K562 (cell line): ENCODE results near the gene F2. TPM values are rescaled to one million over a fixed set of nuclear protein-coding genes. Genes with fewer than 3 reads are reported as not detected.

Experiments used
- AFF1 ChIP-seq, 2 experiments: fragments of 450-650 bp; IDR thresholded peaks; 2 replicates each; pipeline ENCODE4 v1.6.1; 2018; ENCODE audit warnings: mild to moderate bottlenecking in 2 of 2, low read depth in 1 of 2; ENCODE audit not compliant: partially characterized antibody in 2 of 2
- CBX1 ChIP-seq: sonication (generic); IDR thresholded peaks from 2 replicates; pipeline ENCODE4 v1.6.1; 2016; ENCODE audit warnings: antibody characterized with exemption, low read depth, mild to moderate bottlenecking
- ETV5 ChIP-seq: sonication (generic); formaldehyde crosslinking; IDR thresholded peaks from 2 replicates; pipeline ENCODE4 v1.4.0; 2020; ENCODE audit warnings: low read depth, mild to moderate bottlenecking, missing genetic modification reagents
- FOSL1 ChIP-seq: fragments of 200-800 bp; sonication (Bioruptor generic); conservative IDR thresholded peaks from 2 replicates; pipeline ENCODE4 v1.6.1; 2016; ENCODE audit warnings: missing genetic modification characterization, missing compliant biosample characterization
- FOXM1 ChIP-seq, 2 experiments: fragments of 450-650 bp in 1 of 2; sonication (generic) in 1 of 2; formaldehyde crosslinking in 1 of 2; IDR thresholded peaks; 2 replicates each; pipeline versions ENCODE4 v1.6.1 to v1.9.0; 2017 to 2022; ENCODE audit warnings: low read depth in 2 of 2, mild to moderate bottlenecking in 2 of 2, missing genetic modification reagents in 1 of 2, moderate library complexity in 1 of 2
- NBN ChIP-seq: fragments of 450-650 bp; IDR thresholded peaks from 2 replicates; pipeline ENCODE4 v1.6.1; 2016; ENCODE audit warnings: low read depth, mild to moderate bottlenecking
- RBM17 ChIP-seq: fragments of 200-400 bp; formaldehyde crosslinking; IDR thresholded peaks from 2 replicates; pipeline ENCODE4 v1.6.1; 2017; ENCODE audit warnings: low read depth, mild to moderate bottlenecking, low read length, borderline replicate concordance
- SRF ChIP-seq, 2 experiments: fragments of 250-450, 450-650 bp in 1 of 2; sonication (Bioruptor Pico) in 1 of 2; sonication (generic) in 1 of 2; formaldehyde crosslinking; IDR thresholded peaks; 2 replicates each; pipeline versions ENCODE4 v1.5.0 to v1.5.1; 2020 to 2022; ENCODE audit warnings: mild to moderate bottlenecking in 1 of 2, missing genetic modification reagents in 1 of 2
- TAF7 ChIP-seq: fragments of 450-650 bp; IDR thresholded peaks from 2 replicates; pipeline ENCODE4 v1.6.1; 2016; ENCODE audit warnings: missing genetic modification characterization, missing compliant biosample characterization
- TBL1XR1 ChIP-seq, 2 experiments: IDR thresholded peaks; 2 replicates each; pipeline ENCODE4 v1.6.1; 2012; ENCODE audit warnings: improper control_type of control experiment in 2 of 2, low read length in 2 of 2, mild to moderate bottlenecking in 1 of 2
- TFE3 ChIP-seq: fragments of 450-650 bp; formaldehyde crosslinking; IDR thresholded peaks from 2 replicates; pipeline ENCODE4 v1.4.0; 2020; ENCODE audit warnings: mild to moderate bottlenecking, mixed read lengths
- THRB ChIP-seq: fragments of 450-650 bp; formaldehyde crosslinking; conservative IDR thresholded peaks from 2 replicates; pipeline ENCODE4 v1.4.0; 2022; ENCODE audit warnings: mild to moderate bottlenecking, missing genetic modification characterization
- ZNF592 ChIP-seq: fragments of 450-650 bp; IDR thresholded peaks from 2 replicates; pipeline ENCODE4 v1.6.1; 2017; ENCODE audit warnings: antibody characterized with exemption, mild to moderate bottlenecking
- polyA plus RNA-seq, 8 experiments: library from polyadenylated mRNA; depleted of rRNA in 4 of 8; stranded (reverse) in 5 of 8; unstranded in 3 of 8; fragments of >200 nt; fragmentation: Nextera tagmentation in 2 of 8; fragmentation: Illumina TruSeq in 1 of 8; extraction: Ambion mirVana in 2 of 8; extraction: Trizol in 1 of 8; gene quantifications; 2 replicates each; pipeline versions ENCODE4 v1.2.1 to v1.2.3, GENCODE V29; 2011 to 2014; ENCODE audit warnings: inconsistent platforms in 1 of 8, missing spikeins in 1 of 8
- total RNA-seq, 7 experiments: library from RNA; depleted of rRNA in 6 of 7; stranded (reverse); fragments of >200 nt in 6 of 7; fragmentation: Illumina TruSeq in 2 of 7; extraction: Trizol in 2 of 7; gene quantifications; 2 replicates each; pipeline versions ENCODE4 v1.2.1 to v1.2.3, GENCODE V29; 2011 to 2021; ENCODE audit warnings: low replicate concordance in 1 of 7

The F2 gene
- total and polyA plus RNA-seq, 9 of the 15 experiments (the other 6 are each of a cell fraction or from before 2014, with no cell fraction given): 0.16 TPM; not detected in 8

GRCh38 chr11:46700241-46701077 is 18.6 kb upstream of the F2 start, which contains the start of the genes ARHGAP1 and ZNF408 (continued):
- TF ChIP-seq AFF1 (IDR thresholded peaks at IDR 0.05; ENCODE audit: low read depth in 1 of 2, partially characterized antibody in 2 of 2) (peak; percentile 6 to 95), TFE3 (no peak), CBX1 (peak; percentile 60; the same call in 1 of the 2 replicates), THRB (CRISPR knock-in tag) (peak; percentile 75; the same call in 1 of the 2 replicates), ETV5 (CRISPR knock-in tag) (peak; percentile 94; the same call in 1 of the 2 replicates), FOXM1 (IDR thresholded peaks at IDR 0.05; ENCODE audit: low read depth) (peak; percentile 77), FOXM1 (CRISPR knock-in tag; IDR thresholded peaks at IDR 0.05; ENCODE audit: low read depth) (peak; percentile 68; the same call in 1 of the 2 replicates), RBM17 (no peak), NBN (peak; percentile 87; the same call in 1 of the 2 replicates), TAF7 (tag) (peak; percentile 71), SRF (CRISPR knock-in tag; IDR thresholded peaks at IDR 0.05) (peak; percentile 97 to 99), FOSL1 (no peak; the same call in none of the 2 replicates), ZNF592 (no peak), TBL1XR1 (IDR thresholded peaks at IDR 0.05; ENCODE audit: low read length in 2 of 2) (peak; percentile 20 to 76; a peak in 2 of 4 replicates)
